Measurements from ENCODE around the gene PRUNE2.
"Not testable (repeated sequence)": the region's sequence is repeated elsewhere in the genome, so short reads cannot be mapped to it uniquely, and the experiment has no call there.

The PRUNE2 gene

GRCh38 chr9:76868897-76869296, 37.0 kb downstream of the PRUNE2 start:
- DNase-seq (ENCODE audit: low spot score): no peak

DNA sequence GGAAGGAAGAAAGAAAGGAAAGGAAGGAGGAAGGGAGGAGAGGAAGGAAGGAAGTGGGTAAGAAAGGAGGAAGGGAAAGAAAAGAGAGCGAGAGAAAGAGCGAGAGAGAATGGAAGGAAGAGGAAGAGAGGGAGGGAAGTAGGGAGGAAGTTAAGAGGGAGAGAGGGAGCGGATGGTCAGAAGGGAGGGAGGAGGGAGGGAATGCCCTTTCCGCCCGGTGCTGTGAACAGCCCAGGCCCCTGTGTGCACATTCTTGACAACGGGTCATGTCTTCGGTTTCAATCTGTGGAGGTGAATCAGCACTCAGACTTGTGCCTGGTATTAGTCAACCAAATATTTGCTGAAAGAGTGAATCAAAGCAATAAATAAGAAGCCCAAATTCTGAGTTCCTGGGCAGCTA, 39.2 kb downstream of the PRUNE2 start:
- DNase-seq (ENCODE audit: low spot score): no peak

GRCh38 chr9:76863832-76864231, 42.1 kb downstream of the PRUNE2 start:
- DNase-seq (ENCODE audit: low spot score): no peak

- DNase-seq (ENCODE audit: low spot score): no peak
Observed at GRCh38 chr9:76859860-76860259, 46.1 kb downstream of the PRUNE2 start.

- DNase-seq (ENCODE audit: low spot score): not testable (repeated sequence)
Observed at GRCh38 chr9:76858248-76858647, 47.7 kb downstream of the PRUNE2 start.

- no peak for DNase-seq (ENCODE audit: low spot score)
Observed at GRCh38 chr9:76856016-76856415, 49.9 kb downstream of the PRUNE2 start.

GRCh38 chr9:76855015-76855414, 50.9 kb downstream of the PRUNE2 start:
- no peak for DNase-seq (ENCODE audit: low spot score)

DNA sequence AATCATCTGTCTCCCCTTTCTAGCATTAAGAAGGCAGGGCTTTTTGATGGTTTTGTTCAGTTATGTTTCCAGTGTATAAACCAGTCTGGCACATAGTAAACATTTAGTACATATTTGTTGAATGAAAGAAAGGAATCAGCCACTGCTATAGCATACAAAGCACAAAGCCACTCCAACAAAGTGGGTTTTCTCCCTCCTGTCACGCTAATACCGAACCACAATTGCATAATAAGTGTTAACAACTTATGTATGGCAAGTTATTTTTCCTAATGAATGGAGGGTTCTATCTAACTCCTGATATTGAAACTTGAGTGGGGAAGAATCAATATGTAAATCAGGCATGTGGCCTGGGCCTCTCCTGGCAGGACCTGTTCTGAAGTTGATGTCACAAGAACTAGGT, 53.9 kb downstream of the PRUNE2 start:
- no peak for DNase-seq (ENCODE audit: low spot score)

GRCh38 chr9:76846297-76846696, 59.6 kb downstream of the PRUNE2 start:
- DNase-seq (ENCODE audit: low spot score): no peak

DNA sequence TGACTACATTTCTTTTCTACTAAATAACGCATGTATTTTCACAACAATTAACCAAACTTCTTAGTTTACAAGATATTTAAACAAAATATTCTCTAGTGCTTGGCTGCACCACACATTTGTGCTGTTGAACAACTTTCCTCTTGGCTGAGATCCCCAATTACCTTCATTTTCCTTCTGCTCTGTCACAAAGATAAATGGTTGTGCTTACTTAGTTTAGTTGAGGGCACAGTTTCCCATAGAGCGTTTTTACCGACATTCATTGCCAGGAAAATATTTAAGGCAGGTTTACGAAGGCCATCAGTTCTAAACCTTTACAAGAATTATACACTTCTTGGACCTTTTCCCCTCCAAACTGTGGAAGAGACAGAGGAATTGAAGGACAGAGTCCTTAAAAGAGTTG, 60.7 kb downstream of the PRUNE2 start:
- DNase-seq (ENCODE audit: low spot score): no peak

GRCh38 chr9:76835571-76836283, 70.2 kb downstream of the PRUNE2 start:
- DNase-seq (ENCODE audit: low spot score): no peak

DNA sequence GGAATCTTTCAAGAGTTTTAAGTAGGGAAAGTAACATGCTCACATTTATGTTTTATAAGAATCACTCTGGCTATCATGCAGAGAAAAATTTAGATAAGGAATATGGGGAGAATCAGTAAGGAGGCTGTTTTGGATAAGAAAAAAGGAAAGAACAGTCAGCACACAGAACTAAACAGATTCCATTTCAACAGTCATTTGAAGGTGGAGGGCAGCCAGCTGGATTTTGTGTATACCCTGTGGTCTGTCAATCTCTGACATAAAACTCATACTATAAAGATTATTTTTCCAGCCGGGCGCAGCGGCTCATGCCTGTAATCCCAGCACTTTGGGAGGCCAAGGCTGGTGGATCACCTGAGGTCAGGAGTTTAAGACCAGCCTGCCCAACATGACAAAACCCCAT, 77.5 kb downstream of the PRUNE2 start:
- no peak for DNase-seq (ENCODE audit: low spot score)

DNA sequence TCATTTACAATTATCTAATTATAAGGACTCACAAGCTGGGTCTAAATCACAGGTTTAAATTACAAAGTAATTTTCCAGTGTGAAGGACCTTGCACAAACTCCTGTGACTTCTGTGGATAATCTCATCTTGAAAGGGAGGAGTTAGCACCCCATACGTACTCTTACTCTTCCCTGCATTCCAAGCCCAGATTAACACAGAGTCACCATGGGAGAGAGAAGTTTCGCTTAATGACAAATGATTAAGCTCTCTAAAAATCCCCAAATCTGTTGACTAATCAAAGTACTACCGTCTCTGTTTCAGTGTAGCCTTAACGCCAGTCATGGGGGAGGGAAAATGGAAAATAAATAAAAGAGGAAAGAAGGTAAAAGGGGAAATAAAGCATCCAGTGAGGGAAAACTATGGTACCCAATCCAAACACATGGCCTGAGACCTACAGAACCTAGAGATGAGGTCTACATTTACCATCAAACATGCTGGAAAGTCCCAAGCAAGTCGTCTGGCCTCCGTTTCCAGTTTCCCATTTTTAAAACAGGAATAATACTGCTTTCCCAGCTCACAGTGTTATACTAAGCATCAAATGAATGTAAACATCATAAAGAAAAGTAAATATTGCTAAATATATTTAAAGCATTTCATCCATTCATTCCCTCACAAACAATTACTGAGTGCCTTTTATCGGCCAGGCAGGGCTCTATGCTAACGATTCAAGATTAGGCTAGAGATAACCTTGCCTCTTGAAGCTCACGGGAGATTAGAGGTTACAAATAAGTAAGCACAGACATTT, 78.4 kb downstream of the PRUNE2 start:
- no peak for DNase-seq (ENCODE audit: low spot score)

GRCh38 chr9:76820431-76820830, 85.5 kb downstream of the PRUNE2 start:
- no peak for DNase-seq (ENCODE audit: low spot score)

- DNase-seq (ENCODE audit: low spot score): no peak
Observed at GRCh38 chr9:76818271-76818670, 87.6 kb downstream of the PRUNE2 start.

GRCh38 chr9:76817489-76817888, 88.4 kb downstream of the PRUNE2 start:
- no peak for DNase-seq (ENCODE audit: low spot score)

DNA sequence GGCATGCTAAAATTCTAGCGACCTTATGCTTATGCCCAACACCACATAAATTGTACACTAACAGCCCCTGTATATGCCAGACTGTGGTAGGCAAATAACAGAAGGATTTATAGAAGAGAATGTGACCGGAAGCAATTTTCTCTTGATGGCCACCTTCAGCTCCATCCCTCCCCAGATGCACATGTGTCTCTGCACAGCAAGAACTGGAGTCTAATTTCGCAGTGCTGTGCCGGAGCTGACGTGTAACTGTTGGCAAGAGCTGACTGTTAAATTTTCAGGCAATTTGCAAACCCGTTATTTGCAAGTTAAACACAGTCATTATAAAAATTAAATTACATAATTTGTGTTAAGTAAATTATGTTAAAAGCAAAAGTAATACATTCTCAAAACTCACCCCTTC, 93.3 kb downstream of the PRUNE2 start:
- no peak for DNase-seq (ENCODE audit: low spot score)

DNA sequence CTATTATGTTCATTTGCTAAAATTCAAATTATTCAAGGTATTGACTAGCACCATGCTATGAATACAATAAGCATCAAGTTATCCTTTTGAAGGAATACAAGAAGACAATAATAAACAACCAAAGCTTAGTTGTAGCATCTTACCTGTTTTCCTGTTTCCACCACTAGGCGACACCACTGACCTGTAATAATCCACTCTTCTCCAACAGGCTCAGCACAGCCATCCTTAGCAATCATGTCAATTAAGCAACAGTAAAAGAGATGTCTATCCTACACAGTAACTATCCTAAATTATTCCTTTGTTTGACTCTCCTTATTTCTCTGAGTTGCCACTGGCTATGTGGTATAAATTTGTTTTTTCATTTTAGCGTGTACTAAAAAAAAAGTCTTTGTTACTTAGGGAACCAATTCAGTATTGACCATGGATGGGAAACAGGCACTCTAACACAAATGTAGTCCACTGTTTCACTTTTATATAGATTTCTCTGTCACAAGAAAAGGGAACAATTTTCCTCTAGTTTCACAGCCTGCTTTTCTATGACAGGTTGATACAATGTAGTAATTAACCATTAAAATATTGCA, 95.4 kb downstream of the PRUNE2 start:
- DNase-seq (ENCODE audit: low spot score): no peak

GRCh38 chr9:76808636-76809035, 97.3 kb downstream of the PRUNE2 start:
- no peak for DNase-seq (ENCODE audit: low spot score)

DNA sequence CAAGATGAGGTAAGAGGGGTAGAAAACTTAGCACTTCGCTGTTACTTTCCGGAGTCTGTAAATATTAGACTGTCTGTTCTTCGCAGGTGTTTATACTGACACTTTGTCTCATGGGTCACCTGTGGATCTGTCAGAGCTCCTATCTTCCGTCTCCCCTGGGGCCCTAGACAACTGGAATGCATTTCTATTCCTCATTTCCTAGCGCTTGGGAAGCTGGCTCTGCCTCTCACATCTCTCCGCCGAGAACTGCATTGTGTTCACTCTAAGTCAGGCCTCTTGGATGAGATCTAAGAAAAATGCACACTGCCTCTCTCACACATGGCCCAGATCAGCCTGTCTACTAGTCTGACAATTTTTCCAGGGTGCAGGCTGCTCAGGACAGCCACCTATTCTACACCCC, 102.2 kb downstream of the PRUNE2 start:
- DNase-seq (ENCODE audit: low spot score): no peak

GRCh38 chr9:76803083-76803482, 102.8 kb downstream of the PRUNE2 start:
- no peak for DNase-seq (ENCODE audit: low spot score)

- no peak for DNase-seq (ENCODE audit: low spot score)
Observed at GRCh38 chr9:76800901-76801300, 105.0 kb downstream of the PRUNE2 start.

- DNase-seq (ENCODE audit: low spot score): no peak
Observed at GRCh38 chr9:76799473-76799872, 106.4 kb downstream of the PRUNE2 start.

Data from hematopoietic multipotent progenitor cell treated with erythropoietin and hydrocortisone succinate and interleukin-3 and kit ligand, for 17 days (in vitro differentiated cells).